Thymus (tissue), 14 donors: ENCODE measurements around the gene ENDOV. TPM values are rescaled to one million over a fixed set of nuclear protein-coding genes. Genes with fewer than 3 reads are reported as not detected.

Experiments used
- DNase-seq, 9 donors: peaks; one replicate each; pipeline ENCODE4 v3.0.0-alpha.2; 2013; ENCODE audit warnings: low spot score in 9 of 9, low read depth in 6 of 9, missing footprints in 1 of 9
- H3K27ac ChIP-seq, 2 donors: one replicate each; pipeline ENCODE4 v1.5.1; 2013; ENCODE audit warnings: control low read depth in 1 of 2, low read depth in 1 of 2, low read length in 1 of 2, mild to moderate bottlenecking in 1 of 2, moderate library complexity in 1 of 2
- H3K27me3 ChIP-seq, 2 donors: one replicate each; pipeline ENCODE4 v1.5.1; 2013; ENCODE audit warnings: low read length in 1 of 2; ENCODE audit not compliant: control insufficient read depth in 2 of 2, insufficient read depth in 1 of 2
- H3K36me3 ChIP-seq, 2 donors: one replicate each; pipeline ENCODE4 v1.5.1; 2013; ENCODE audit warnings: low read length in 1 of 2, mild to moderate bottlenecking in 1 of 2, moderate library complexity in 1 of 2; ENCODE audit not compliant: control insufficient read depth in 2 of 2, insufficient read depth in 2 of 2
- H3K4me1 ChIP-seq, 2 donors: one replicate each; pipeline ENCODE4 v1.5.1; 2013; ENCODE audit warnings: low read length in 2 of 2; ENCODE audit not compliant: control insufficient read depth in 2 of 2, insufficient read depth in 2 of 2
- H3K4me3 ChIP-seq, 2 donors: one replicate each; pipeline ENCODE4 v1.5.1; 2013; ENCODE audit warnings: low read length in 2 of 2, control low read depth in 1 of 2, mild to moderate bottlenecking in 1 of 2
- H3K9me3 ChIP-seq, 2 donors: one replicate each; pipeline ENCODE4 v1.5.1; 2013; ENCODE audit warnings: low read length in 1 of 2, mild to moderate bottlenecking in 1 of 2; ENCODE audit not compliant: control insufficient read depth in 2 of 2, insufficient read depth in 1 of 2
- WGBS: extraction: QIAGEN DNeasy Blood & Tissue Kit; methylation state at CpG from one replicate; pipeline ENCODE4 v1.1.7; 2013; 5-methylcytosine and 5-hydroxymethylcytosine counted together
- long read RNA-seq, 10 donors: transcript quantifications; one replicate each; lab custom pipeline, GENCODE V29; 2026
- polyA plus RNA-seq: library from polyadenylated mRNA; stranded (reverse); fragments of 200-250 nt; gene quantifications from one replicate; pipeline ENCODE4 v1.2.3, GENCODE V29; 2013
- total RNA-seq: library from RNA; stranded (reverse); fragments of 120-200 nt; gene quantifications from one replicate; pipeline ENCODE4 v1.2.4, GENCODE V29; 2013
- donor health status: healthy.

Gene ENDOV
- total RNA-seq (8.3 TPM), polyA plus RNA-seq (20.7 TPM)
- long read RNA-seq, donor 1, result 0 reads
- long read RNA-seq, donor 2, result 0 reads
- long read RNA-seq, donor 3, partial matches to known transcripts, result 0 of 4 reads
- long read RNA-seq, donor 3, other reads (novel, unspliced or antisense), result 0 of 4 reads
- long read RNA-seq, donor 4, partial matches to known transcripts, result 0 of 3 reads
- long read RNA-seq, donor 4, other reads (novel, unspliced or antisense), result 0 of 3 reads
- long read RNA-seq, donor 5, partial matches to known transcripts, result 0 of 3 reads
- long read RNA-seq, donor 5, other reads (novel, unspliced or antisense), result 0 of 3 reads
- long read RNA-seq, donor 6, partial matches to known transcripts, result 0 of 1 reads
- long read RNA-seq, donor 6, other reads (novel, unspliced or antisense), result 0 of 1 reads
- long read RNA-seq, donor 7, partial matches to known transcripts, result 0 of 3 reads
- long read RNA-seq, donor 7, other reads (novel, unspliced or antisense), result 0 of 3 reads
- long read RNA-seq, donor 8, partial matches to known transcripts, result 0 of 1 reads
- long read RNA-seq, donor 8, other reads (novel, unspliced or antisense), result 0 of 1 reads
- long read RNA-seq, donor 9, partial matches to known transcripts, result 0 of 1 reads
- long read RNA-seq, donor 9, other reads (novel, unspliced or antisense), result 0 of 1 reads
- long read RNA-seq, donor 10, partial matches to known transcripts, result 0 of 1 reads
- long read RNA-seq, donor 10, other reads (novel, unspliced or antisense), result 0 of 1 reads

DNA sequence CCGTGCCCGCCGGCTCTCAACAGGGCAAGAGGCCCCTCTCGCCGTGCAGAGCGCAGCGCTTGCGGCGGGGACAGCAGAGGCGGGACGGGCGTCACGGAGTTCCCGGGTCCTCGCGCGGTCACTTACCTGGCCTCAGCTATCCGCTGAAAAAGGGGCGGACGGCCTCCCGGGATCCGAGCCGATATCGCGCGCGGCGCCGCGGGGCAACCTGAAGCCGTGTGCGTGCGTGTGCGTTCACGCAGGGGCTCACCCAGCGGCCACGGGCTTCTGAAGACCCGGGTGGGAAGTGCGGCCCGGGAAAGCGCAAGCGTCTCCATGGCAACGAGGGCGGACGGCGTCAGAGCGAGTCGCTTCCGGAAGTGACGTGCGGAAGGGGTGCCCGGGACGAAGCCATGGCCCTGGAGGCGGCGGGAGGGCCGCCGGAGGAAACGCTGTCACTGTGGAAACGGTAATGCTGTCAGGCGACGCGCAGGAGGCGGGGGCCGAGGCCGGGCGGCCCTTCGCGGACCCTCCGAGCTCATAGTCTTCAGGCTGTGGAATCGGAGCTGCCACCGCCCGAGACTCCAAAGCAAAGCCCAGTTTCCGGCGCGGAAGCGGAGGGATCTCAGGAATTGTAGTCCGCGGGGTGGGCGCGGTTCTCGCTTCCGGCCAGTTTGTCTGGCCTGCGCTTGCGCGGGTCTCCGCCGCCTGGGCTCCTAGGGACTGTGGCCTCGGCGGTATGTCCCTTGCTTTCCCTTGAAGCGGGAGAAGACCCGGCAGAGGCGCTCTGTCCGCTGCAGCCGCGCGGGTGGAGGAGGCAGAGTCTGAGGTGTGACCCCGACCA, at the start of gene ENDOV:
TSS of gene ENDOV (plus strand) at position 365 of the 823 bp plus-strand sequence. CDS start at position 393, 28 bp downstream.
- peak within 1 kb of the TSS; percentile 64 to 75 for H3K27ac ChIP-seq
- peaks cover 4 to 21% of the 10 kb centered on the region in 2 donors for H3K4me1 ChIP-seq
- peak; percentile 85 to 96 (median 90) for DNase-seq
- no peaks in the 10 kb centered on the region for H3K9me3 ChIP-seq
- H3K36me3 ChIP-seq, result peaks cover 4 to 5% of the 10 kb centered on the region in 2 donors
- H3K27me3 ChIP-seq, result peaks cover 14 to 41% of the 10 kb centered on the region in 2 donors
- peak within 1 kb of the TSS; percentile 57 to 90 for H3K4me3 ChIP-seq
- WGBS, result under 1% methylated on average over 97 of the region's 97 CpGs

DNA sequence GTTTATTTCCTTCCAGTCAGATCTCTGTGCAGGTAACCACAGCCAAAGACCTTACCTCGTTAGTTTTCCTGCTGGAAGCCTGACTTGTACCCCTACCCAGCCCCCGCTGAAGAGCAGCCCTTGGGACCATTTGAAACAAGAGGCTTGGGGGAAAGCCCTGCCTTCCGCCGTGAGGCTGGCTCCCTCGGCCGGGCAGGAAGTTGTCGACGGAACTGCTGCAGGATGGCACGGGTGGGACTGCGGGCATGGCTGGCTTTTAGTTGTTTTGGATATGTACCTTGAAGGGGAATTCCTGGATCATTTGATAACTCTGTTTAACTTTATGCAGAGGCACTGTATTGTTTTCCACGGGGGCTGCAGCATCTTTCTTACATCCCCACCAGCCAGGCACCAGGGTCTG, 49.0 kb upstream of the ENDOV start:
- Histone ChIP-seq H3K4me3 (no peak overlapping the region), H3K9me3 (peaks cover 1 to 7% of the 10 kb centered on the region in 2 donors), H3K4me1 (no peaks in the 10 kb centered on the region), H3K27ac (no peak overlapping the region), H3K36me3 (peaks cover 82 to 94% of the 10 kb centered on the region in 2 donors), H3K27me3 (no peaks in the 10 kb centered on the region)
- whole genome bisulfite sequencing, result 92% methylated on average over 11 of the region's 11 CpGs
- no peak for DNase-seq

DNA sequence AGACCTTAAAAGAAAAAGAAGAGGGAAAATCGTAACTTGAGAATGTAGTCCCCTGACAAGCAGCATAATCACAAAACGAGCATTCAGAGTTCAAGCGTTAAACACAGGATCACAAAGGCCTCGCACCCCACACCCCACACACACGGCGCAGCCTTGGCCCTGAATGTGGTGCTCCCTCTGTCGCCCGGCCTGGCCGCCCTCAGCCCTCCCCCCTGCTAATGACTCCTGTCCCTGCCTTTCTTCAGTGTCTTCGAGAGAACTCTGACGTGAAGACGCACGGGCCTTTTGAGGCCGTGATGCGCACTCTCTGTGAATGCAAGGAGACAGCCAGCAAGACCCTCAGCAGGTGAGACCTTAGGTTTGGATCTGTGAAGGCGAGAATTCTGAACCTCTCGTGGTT, 47.5 kb upstream of the ENDOV start:
- no peaks in the 10 kb centered on the region for H3K27me3 ChIP-seq
- H3K4me1 ChIP-seq, result no peaks in the 10 kb centered on the region
- H3K4me3 ChIP-seq, result no peak overlapping the region
- DNase-seq, result no peak
- no peaks in the 10 kb centered on the region for H3K9me3 ChIP-seq
- no peak overlapping the region for H3K27ac ChIP-seq
- H3K36me3 ChIP-seq, result peaks cover 75 to 97% of the 10 kb centered on the region in 2 donors
- 98% methylated on average over 17 of the region's 17 CpGs for WGBS

DNA sequence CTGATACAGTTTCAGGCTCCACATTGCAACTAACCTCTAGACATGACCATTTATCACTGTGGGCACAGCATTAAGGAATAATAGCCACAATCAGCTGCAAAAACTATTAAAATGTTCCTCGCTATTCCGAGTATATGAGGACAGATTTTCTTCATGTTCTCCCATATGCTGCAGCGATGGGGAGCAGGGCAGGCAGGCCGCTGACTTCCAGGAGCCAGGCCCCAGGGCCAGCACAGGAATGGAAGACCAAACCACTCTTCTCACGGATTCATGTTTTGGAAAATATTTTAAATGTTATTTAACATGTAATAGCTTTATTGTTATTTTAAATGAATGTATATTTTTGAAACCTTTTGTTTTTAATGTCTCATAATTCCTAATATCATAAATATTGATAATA, 43.8 kb upstream of the ENDOV start:
- no peaks in the 10 kb centered on the region for H3K27me3 ChIP-seq
- no peaks in the 10 kb centered on the region for H3K9me3 ChIP-seq
- peaks cover 72 to 96% of the 10 kb centered on the region in 2 donors for H3K36me3 ChIP-seq
- no peak overlapping the region for H3K4me3 ChIP-seq
- no peaks in the 10 kb centered on the region for H3K4me1 ChIP-seq
- H3K27ac ChIP-seq, result no peak overlapping the region
- no peak for DNase-seq
- 99% methylated on average over 5 of the region's 5 CpGs for WGBS

DNA sequence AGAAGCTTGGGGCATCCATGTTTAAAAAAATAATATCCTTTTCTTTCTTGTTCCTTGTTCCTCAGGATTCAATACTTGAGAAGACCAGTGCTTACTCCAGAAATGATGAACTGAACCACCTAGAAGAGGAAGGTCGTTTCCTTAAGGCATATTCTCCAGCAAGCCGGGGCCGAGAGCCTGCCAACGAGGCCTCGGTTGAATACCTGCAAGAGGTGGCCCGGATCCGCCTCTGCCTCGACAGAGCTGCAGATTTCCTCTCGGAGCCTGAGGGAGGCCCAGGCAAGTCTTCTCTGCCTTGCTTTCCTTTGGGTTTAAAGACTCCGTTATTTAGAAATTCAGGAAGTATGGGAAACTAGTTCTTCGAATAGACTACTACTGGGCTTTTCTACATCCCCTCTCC, 42.5 kb upstream of the ENDOV start:
- no peak for DNase-seq
- 97% methylated on average over 11 of the region's 11 CpGs for WGBS

DNA sequence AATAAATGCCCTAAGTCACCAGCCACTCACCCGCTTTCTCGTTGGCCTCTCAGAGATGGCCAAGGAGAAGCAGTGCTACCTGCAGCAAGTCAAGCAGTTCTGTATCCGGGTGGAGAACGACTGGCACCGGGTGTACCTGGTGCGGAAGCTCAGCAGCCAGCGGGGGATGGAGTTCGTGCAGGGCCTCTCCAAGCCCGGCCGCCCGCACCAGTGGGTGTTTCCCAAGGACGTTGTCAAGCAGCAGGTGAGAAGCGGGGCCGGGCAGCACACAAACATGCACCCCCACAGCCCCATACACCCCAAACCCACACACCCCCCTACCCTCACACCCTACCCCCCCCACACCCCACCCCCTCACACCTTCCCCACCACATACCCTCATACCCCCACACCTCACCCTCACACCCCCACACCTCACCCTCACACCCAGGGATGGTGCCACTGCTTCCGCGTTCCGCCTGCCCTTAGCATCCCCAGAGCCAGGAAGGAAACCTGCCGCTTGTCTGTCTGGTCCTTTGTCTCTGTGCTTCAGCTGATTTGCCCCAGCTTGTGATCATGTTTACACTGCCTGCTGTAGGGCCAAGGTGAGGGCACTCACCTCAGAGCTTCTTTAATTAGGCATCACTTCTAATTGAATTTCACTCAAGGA, 41.9 kb upstream of the ENDOV start:
- Histone ChIP-seq H3K4me1 (no peaks in the 10 kb centered on the region), H3K36me3 (peaks cover 79 to 95% of the 10 kb centered on the region in 2 donors), H3K4me3 (no peak overlapping the region), H3K27ac (no peak overlapping the region), H3K27me3 (no peaks in the 10 kb centered on the region), H3K9me3 (no peaks in the 10 kb centered on the region)
- WGBS, result 97% methylated on average over 18 of the region's 18 CpGs
- no peak for DNase-seq

More for the DNA sequence above, 42.5 kb upstream of the ENDOV start:
- Histone ChIP-seq H3K4me3 (no peak overlapping the region), H3K27ac (no peak overlapping the region), H3K9me3 (no peaks in the 10 kb centered on the region), H3K27me3 (no peaks in the 10 kb centered on the region), H3K36me3 (peaks cover 79 to 95% of the 10 kb centered on the region in 2 donors), H3K4me1 (no peaks in the 10 kb centered on the region)

DNA sequence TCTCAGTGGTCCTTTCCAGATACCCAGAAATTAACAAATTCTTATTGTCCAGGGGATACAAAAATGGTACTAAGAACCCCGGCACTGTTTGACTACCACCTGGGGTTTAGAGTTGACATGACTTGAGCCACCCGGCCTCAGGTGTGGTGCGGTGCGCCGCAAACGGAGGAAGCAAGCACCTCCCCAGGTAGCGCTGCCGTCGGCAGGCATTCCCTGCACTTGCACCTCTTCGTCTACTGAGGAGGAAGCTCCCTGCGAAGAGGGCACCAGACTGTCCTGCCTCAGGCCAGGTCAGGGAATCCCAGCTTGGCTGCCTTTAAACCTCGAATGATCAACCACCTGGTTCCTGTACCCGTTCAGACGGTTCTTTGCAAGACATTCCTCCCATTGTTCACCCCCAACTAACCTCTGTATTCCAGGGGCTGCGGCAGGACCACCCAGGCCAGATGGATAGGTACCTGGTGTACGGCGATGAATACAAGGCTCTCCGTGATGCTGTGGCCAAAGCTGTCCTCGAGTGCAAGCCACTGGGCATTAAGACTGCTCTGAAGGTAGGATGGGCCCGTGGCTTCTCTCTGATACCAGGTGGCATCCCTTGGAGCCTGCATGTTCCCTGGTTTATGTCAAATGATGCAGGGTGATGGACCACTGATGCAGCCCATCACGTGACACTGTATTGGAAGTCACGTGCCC, 40.8 kb upstream of the ENDOV start:
- WGBS, result 98% methylated on average over 22 of the region's 22 CpGs
- no peak for DNase-seq
- no peaks in the 10 kb centered on the region for H3K9me3 ChIP-seq
- H3K36me3 ChIP-seq, result peaks cover 81 to 98% of the 10 kb centered on the region in 2 donors
- H3K27ac ChIP-seq, result no peak overlapping the region
- no peaks in the 10 kb centered on the region for H3K4me1 ChIP-seq
- H3K4me3 ChIP-seq, result no peak overlapping the region
- H3K27me3 ChIP-seq, result no peaks in the 10 kb centered on the region
